ENCODE measurements around the gene CAPS2. TPM values are rescaled to one million over a fixed set of nuclear protein-coding genes. Genes with fewer than 3 reads are reported as not detected.

The CAPS2 gene
- total RNA-seq (2022; extraction: Qiagen RNA extraction), result 0.99 to 2.3 TPM (median 1.5 TPM) in 5 replicates

GRCh38 chr12:75329918-75330826, at the start of gene CAPS2:
TSS of gene CAPS2 (minus strand) at chr12:75330324. CDS start at chr12:75326498, 3,826 bp downstream.

GRCh38 chr12:75334384-75335030, 4.4 kb upstream of the CAPS2 start, which contains the start of gene GLIPR1L1:
TSS of gene GLIPR1L1 (plus strand) at chr12:75334670. CDS start at chr12:75334729, 59 bp downstream.

Other genes with a start within 250 kb of the CAPS2 start
- gene KCNC2, start 120.5 kb downstream of the CAPS2 start, total RNA-seq (2022; extraction: Qiagen RNA extraction), result not detected in 5 replicates
- not detected in 5 replicates for gene GLIPR1L1, start 4.3 kb upstream of the CAPS2 start, total RNA-seq (2022; extraction: Qiagen RNA extraction)
- gene GLIPR1L2, start 60.8 kb upstream of the CAPS2 start, total RNA-seq (2022; extraction: Qiagen RNA extraction), result 0.14 to 0.24 TPM (median 0.17 TPM) in 4 of 5 replicates, not detected in the other
- gene GLIPR1, start 150.4 kb upstream of the CAPS2 start, total RNA-seq (2022; extraction: Qiagen RNA extraction), result 20.4 to 29.9 TPM (median 27.1 TPM) in 5 replicates
- 47.6 to 82.7 TPM (median 52.7 TPM) in 5 replicates for gene KRR1, start 181.3 kb upstream of the CAPS2 start, total RNA-seq (2022; extraction: Qiagen RNA extraction)

All from A549 treated with AZD2906 at 1 μM for 4 hours (cell line).